Panc1 (cell line): Measurements from ENCODE around the gene DAB2IP.

Experiments
- CTCF ChIP-seq: fragments of 450-650 bp; IDR thresholded peaks from 2 replicates; pipeline ENCODE4 v1.5.1; 2017; ENCODE audit warnings: mild to moderate bottlenecking
- POLR2AphosphoS5 ChIP-seq: IDR thresholded peaks from 2 replicates; pipeline ENCODE4 v1.6.1; 2012; ENCODE audit warnings: mild to moderate bottlenecking, low read depth, low read length, moderate library complexity
- REST ChIP-seq, 2 experiments: IDR thresholded peaks; 2 replicates each; pipeline ENCODE4 v1.6.1; 2011 to 2012; ENCODE audit warnings: low read depth in 2 of 2, control low read depth in 1 of 2, low read length in 1 of 2, mild to moderate bottlenecking in 1 of 2, moderate library complexity in 1 of 2; ENCODE audit not compliant: insufficient read depth in 1 of 2

GRCh38 chr9:121604654-121605053, 46.8 kb upstream of the DAB2IP start:
- TF ChIP-seq CTCF (no peak), REST (IDR thresholded peaks at IDR 0.05; ENCODE audit: insufficient read depth in 1 of 2, low read depth in 2 of 2, low read length in 1 of 2) (no peak), POLR2AphosphoS5 (no peak)
